ENCODE results near the gene BCAS3.

Gene BCAS3

DNA sequence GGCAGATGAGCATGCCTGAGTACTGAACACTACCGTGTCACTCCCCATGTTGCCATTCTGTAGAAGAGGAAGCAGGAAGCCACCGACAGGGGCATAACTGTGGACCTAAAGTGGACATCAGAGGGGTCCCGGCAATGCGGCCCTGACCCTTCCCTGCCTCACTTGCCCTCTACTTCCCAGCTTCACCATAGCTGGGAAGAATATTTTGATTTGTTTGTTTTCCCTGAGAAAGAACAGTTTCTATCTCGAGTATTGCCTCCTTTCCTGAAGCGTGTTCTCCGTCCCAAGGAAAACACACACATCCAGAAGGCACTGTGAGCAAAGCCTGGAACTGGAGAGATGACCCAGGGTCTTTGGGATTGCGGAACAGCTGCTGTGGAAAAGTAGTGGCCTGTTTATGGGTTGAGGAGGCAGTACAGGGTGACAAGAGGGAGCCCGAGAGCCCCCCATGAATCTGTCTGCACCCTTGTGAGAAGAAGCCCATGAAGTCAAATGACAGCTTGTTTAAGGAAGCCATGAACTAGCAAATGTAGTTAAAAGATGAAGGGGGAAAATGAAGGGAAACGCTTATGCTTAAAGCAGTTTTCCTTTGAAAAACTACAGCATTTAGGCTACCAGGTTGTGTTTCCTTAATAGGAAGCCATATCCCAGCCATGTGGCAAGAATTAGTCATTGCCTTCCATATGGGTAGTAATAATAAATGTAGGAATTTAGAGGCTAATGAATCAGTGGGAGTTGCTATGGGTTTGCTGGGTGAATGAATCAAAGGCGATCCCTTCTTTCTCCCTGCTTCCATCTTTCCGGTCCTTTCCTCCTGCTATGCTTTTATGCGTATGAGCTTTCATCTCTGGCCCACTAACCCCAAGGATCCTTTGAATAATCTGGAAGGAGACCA is 632.0 kb downstream of the BCAS3 start:
- H3K9ac ChIP-seq (ENCODE audit: low read length), result peak overlapping the region; percentile 61
- H2BK5ac ChIP-seq (ENCODE audit: low read depth, low read length, poor library complexity, severe bottlenecking), result no peak overlapping the region
- H2BK15ac ChIP-seq (ENCODE audit: low read depth, poor library complexity, severe bottlenecking), result peak overlapping the region; percentile 97
- H2AK5ac ChIP-seq (ENCODE audit: low read length, severe bottlenecking), result peak overlapping the region; percentile 57
- H3K14ac ChIP-seq (ENCODE audit: low read length in 2 of 2), result no peak overlapping the region
- H3K9me3 ChIP-seq (ENCODE audit: control insufficient read depth, low read length), result no peaks in the 10 kb centered on the region
- no peaks in the 10 kb centered on the region for H3K79me1 ChIP-seq (replicated peaks; ENCODE audit: low read length, poor library complexity, severe bottlenecking)
- H4K91ac ChIP-seq (ENCODE audit: low read length), result peak overlapping the region; percentile 79
- no peak overlapping the region for H3K4me3 ChIP-seq (ENCODE audit: insufficient read depth in 1 of 2, low read depth in 1 of 2, low read length in 2 of 2)
- H4K8ac ChIP-seq (ENCODE audit: low read length), result peak overlapping the region; percentile 39
- no peaks in the 10 kb centered on the region for H3K36me3 ChIP-seq (ENCODE audit: control insufficient read depth in 1 of 2, insufficient read depth in 2 of 2, low read depth in 1 of 2, low read length in 2 of 2)
- WGBS, result 66% methylated on average over 10 of the region's 13 CpGs
- no peak overlapping the region for H3K23ac ChIP-seq (ENCODE audit: low read length in 2 of 2)
- peak overlapping the region; percentile 76 to 94 for H2BK12ac ChIP-seq (ENCODE audit: low read length in 2 of 2)
- peak overlapping the region; percentile 86 for H3K18ac ChIP-seq (ENCODE audit: low read depth in 1 of 2, low read length in 2 of 2)
- H3K27ac ChIP-seq (ENCODE audit: low read length, poor library complexity, severe bottlenecking), result peak overlapping the region; percentile 2
- no peak overlapping the region for H2AFZ ChIP-seq (ENCODE audit: low read depth, low read length)
- no peak overlapping the region for H3K4me2 ChIP-seq (ENCODE audit: low read length, poor library complexity, severe bottlenecking)
- H3K4ac ChIP-seq (ENCODE audit: low read depth in 1 of 2, low read length in 2 of 2), result peak overlapping the region; percentile 54 to 98
- H3K4me1 ChIP-seq (ENCODE audit: control insufficient read depth, insufficient read depth, low read depth, low read length), result peaks cover 10% of the 10 kb centered on the region
- H2BK120ac ChIP-seq (ENCODE audit: low read depth, low read length), result peak overlapping the region; percentile 86
- DNase-seq, result peak; percentile 87
- no peaks in the 10 kb centered on the region for H3K27me3 ChIP-seq (ENCODE audit: control insufficient read depth in 1 of 2, insufficient read depth in 1 of 2, low read length in 2 of 2)

DNA sequence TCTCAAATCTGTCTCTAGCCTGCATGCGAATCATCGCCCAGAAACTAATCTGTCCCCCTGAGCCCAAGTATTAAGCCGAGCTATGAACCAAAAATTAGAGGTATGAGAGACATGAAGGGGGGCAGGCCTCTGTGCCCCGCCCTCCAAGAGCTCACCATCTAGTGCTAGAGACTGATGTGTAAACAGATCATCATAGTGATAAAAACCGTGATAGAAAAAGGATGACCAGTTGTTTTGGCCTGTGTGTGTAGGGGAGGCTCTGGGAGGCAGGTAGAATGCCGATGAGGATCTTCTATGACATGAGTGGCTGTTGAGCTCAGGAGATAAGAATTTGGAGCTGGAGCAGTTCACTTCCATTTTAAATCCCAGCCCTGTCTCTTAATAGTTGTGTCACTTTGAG is 632.9 kb downstream of the BCAS3 start:
- 64% methylated on average over 6 of the region's 6 CpGs for WGBS

DNA sequence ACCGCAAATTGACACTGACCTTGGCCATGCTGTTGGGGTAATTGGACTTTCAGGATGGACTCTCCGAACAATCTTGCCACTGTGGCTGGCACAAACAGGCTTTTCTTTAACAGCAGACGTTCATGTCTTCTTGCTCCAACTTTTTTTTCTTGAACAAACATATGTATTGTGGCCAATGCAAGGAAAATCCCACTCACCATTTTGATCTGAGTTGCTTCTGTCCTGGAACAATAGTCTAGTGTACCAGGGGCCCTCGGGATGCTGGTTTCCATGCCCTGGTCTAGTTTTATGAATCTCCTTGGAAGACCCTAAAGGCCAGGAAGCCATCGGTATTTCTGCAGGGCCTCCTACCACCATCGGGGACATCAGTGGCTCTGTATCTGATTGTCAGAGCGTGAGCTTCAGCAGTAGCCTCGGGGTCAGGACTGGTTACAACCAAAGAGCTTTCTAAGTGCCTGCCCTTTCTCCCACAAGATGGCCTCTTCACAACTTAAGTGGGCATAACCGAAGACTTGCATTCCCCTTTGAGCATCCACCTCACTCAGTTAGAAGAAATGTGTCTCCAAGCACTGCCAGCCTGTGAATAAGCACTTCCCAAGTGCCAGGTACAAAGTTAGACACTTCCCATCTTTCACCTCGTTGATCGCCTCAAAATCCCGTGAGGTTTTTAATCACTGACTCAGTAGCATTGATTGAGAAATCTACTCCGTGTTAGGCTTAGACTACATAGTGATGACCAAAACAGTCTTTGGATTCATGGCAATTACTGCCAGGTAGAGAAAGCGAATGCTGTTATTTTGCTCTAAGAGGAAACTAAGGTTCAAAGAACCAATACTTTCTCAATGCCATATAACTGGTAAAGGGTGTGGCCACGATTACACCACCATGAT is 635.0 kb downstream of the BCAS3 start:
- Histone ChIP-seq H3K4me3 (ENCODE audit: insufficient read depth in 1 of 2, low read depth in 1 of 2, low read length in 2 of 2) (no peak overlapping the region), H4K8ac (ENCODE audit: low read length) (no peak overlapping the region), H3K18ac (ENCODE audit: low read depth in 1 of 2, low read length in 2 of 2) (peak overlapping the region; percentile 1 to 44), H4K91ac (ENCODE audit: low read length) (no peak overlapping the region), H3K27me3 (ENCODE audit: control insufficient read depth in 1 of 2, insufficient read depth in 1 of 2, low read length in 2 of 2) (no peaks in the 10 kb centered on the region), H3K14ac (ENCODE audit: low read length in 2 of 2) (no peak overlapping the region), H3K4ac (ENCODE audit: low read depth in 1 of 2, low read length in 2 of 2) (no peak overlapping the region), H3K36me3 (ENCODE audit: control insufficient read depth in 1 of 2, insufficient read depth in 2 of 2, low read depth in 1 of 2, low read length in 2 of 2) (no peaks in the 10 kb centered on the region), H3K4me2 (ENCODE audit: low read length, poor library complexity, severe bottlenecking) (no peak overlapping the region), H3K23ac (ENCODE audit: low read length in 2 of 2) (no peak overlapping the region), H3K79me1 (replicated peaks; ENCODE audit: low read length, poor library complexity, severe bottlenecking) (no peaks in the 10 kb centered on the region), H3K9ac (ENCODE audit: low read length) (peak overlapping the region; percentile 66), H2BK12ac (ENCODE audit: low read length in 2 of 2) (peak overlapping the region; percentile 23 to 51), H2AFZ (ENCODE audit: low read depth, low read length) (no peak overlapping the region), H2BK120ac (ENCODE audit: low read depth, low read length) (no peak overlapping the region), H2BK5ac (ENCODE audit: low read depth, low read length, poor library complexity, severe bottlenecking) (no peak overlapping the region), H2BK15ac (ENCODE audit: low read depth, poor library complexity, severe bottlenecking) (no peak overlapping the region), H3K27ac (ENCODE audit: low read length, poor library complexity, severe bottlenecking) (no peak overlapping the region), H3K4me1 (ENCODE audit: control insufficient read depth, insufficient read depth, low read depth, low read length) (peaks cover 10% of the 10 kb centered on the region), H3K9me3 (ENCODE audit: control insufficient read depth, low read length) (no peaks in the 10 kb centered on the region), H2AK5ac (ENCODE audit: low read length, severe bottlenecking) (no peak overlapping the region)
- no peak for DNase-seq
- WGBS, result 95% methylated on average over 15 of the region's 15 CpGs

More for the DNA sequence above, 632.9 kb downstream of the BCAS3 start:
- no peaks in the 10 kb centered on the region for H3K36me3 ChIP-seq (ENCODE audit: control insufficient read depth in 1 of 2, insufficient read depth in 2 of 2, low read depth in 1 of 2, low read length in 2 of 2)
- H3K79me1 ChIP-seq (replicated peaks; ENCODE audit: low read length, poor library complexity, severe bottlenecking), result no peaks in the 10 kb centered on the region
- no peak overlapping the region for H3K23ac ChIP-seq (ENCODE audit: low read length in 2 of 2)
- H2AFZ ChIP-seq (ENCODE audit: low read depth, low read length), result no peak overlapping the region
- no peaks in the 10 kb centered on the region for H3K9me3 ChIP-seq (ENCODE audit: control insufficient read depth, low read length)
- peaks cover 10% of the 10 kb centered on the region for H3K4me1 ChIP-seq (ENCODE audit: control insufficient read depth, insufficient read depth, low read depth, low read length)
- peak overlapping the region; percentile 72 to 82 for H2BK12ac ChIP-seq (ENCODE audit: low read length in 2 of 2)
- no peak overlapping the region for H3K14ac ChIP-seq (ENCODE audit: low read length in 2 of 2)
- no peak overlapping the region for H2BK15ac ChIP-seq (ENCODE audit: low read depth, poor library complexity, severe bottlenecking)
- no peak overlapping the region for H4K8ac ChIP-seq (ENCODE audit: low read length)
- H3K4me3 ChIP-seq (ENCODE audit: insufficient read depth in 1 of 2, low read depth in 1 of 2, low read length in 2 of 2), result no peak overlapping the region
- peak overlapping the region; percentile 31 for H3K9ac ChIP-seq (ENCODE audit: low read length)
- H2AK5ac ChIP-seq (ENCODE audit: low read length, severe bottlenecking), result no peak overlapping the region
- H3K4ac ChIP-seq (ENCODE audit: low read depth in 1 of 2, low read length in 2 of 2), result peak overlapping the region; percentile 24 to 89
- H2BK120ac ChIP-seq (ENCODE audit: low read depth, low read length), result peak overlapping the region; percentile 67
- no peak overlapping the region for H4K91ac ChIP-seq (ENCODE audit: low read length)
- H3K4me2 ChIP-seq (ENCODE audit: low read length, poor library complexity, severe bottlenecking), result no peak overlapping the region
- no peak overlapping the region for H2BK5ac ChIP-seq (ENCODE audit: low read depth, low read length, poor library complexity, severe bottlenecking)
- H3K27me3 ChIP-seq (ENCODE audit: control insufficient read depth in 1 of 2, insufficient read depth in 1 of 2, low read length in 2 of 2), result no peaks in the 10 kb centered on the region
- no peak for DNase-seq
- H3K27ac ChIP-seq (ENCODE audit: low read length, poor library complexity, severe bottlenecking), result no peak overlapping the region
- H3K18ac ChIP-seq (ENCODE audit: low read depth in 1 of 2, low read length in 2 of 2), result peak overlapping the region; percentile 68 to 73

Measured in mesenchymal stem cell (in vitro differentiated cells and primary cell).